ENCODE data around the gene TCAP.

Gene TCAP

GRCh38 chr17:39667262-39667944 is 2.3 kb downstream of the TCAP start:
- DNase-seq (ENCODE audit: low read depth in 2 of 2), result no peak

GRCh38 chr17:39667945-39668924 is 3.1 kb downstream of the TCAP start, which contains the start of gene PNMT:
Gene PNMT, plus strand, starts transcription at chr17:39668453. Its CDS starts 23 bp downstream, at chr17:39668476.
- DNase-seq (ENCODE audit: low read depth in 2 of 2), result peak in 1 of 2 donors; percentile 19

- DNase-seq (ENCODE audit: low read depth in 2 of 2), result no peak
Measured at GRCh38 chr17:39669897-39670735, 5.0 kb downstream of the TCAP start.

DNA sequence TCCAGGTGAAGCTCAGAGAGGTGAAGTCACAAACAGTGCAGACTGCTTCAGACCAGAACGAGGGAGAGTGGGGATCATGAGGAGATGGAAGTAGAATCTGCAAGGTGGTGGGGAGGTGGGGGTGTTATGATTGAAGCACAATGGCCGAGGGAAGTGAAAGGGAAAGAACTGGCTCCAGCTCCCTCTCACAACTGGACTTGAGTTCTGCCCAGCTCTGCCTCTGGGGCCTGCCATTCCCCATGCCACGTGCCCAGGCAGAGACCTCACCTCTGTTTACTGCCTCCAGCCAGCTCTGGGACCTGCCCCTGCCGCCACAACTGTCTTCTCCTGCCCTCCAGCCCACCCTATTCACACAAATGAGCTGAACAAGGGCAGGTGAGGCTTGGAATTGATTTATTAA is 5.6 kb downstream of the TCAP start:
- no peak for DNase-seq (ENCODE audit: low read depth in 2 of 2)

DNA sequence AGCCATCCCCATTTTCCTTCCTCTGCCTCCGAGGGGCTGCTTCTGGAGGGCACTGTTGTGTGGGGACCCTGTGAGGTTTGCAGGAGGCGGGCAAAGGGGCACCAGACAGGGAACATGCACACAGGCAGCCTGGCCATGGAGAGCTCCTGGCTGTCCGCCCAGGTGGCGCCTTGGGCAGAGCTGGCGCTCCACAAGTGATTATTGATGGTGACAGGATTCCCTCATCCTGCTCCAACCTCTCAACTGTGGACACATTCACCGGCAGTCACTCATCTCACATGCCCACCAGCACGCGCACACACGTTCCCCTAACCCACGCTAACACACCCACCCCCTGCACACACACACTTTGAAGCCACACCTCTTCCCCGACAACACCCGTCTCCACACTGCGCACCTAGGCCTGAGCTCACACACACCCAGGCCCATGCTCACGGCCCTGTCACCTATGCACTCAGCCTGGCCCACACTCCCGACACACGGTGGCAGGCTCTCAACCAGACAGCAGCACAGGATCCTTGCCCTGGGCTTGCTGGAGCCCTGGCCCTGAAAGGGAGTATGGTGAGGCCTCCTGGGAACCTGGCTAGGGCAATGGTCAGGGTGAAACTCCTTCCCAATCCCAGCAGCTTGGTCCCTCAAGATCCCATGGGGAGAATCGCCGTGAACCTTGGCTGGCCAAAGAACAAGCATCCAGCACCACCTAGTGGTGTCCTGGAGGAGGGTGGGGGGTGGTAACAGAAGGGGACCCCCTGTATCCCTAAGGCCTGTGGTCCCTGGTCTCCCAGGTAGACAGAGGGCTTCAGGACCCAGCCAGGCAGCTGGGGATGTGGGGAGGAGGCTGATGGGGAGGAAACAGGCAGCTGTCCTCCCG is 6.7 kb downstream of the TCAP start:
- DNase-seq (ENCODE audit: low read depth in 2 of 2), result no peak

GRCh38 chr17:39672522-39673334 is 7.6 kb downstream of the TCAP start:
- DNase-seq (ENCODE audit: low read depth in 2 of 2), result no peak

DNA sequence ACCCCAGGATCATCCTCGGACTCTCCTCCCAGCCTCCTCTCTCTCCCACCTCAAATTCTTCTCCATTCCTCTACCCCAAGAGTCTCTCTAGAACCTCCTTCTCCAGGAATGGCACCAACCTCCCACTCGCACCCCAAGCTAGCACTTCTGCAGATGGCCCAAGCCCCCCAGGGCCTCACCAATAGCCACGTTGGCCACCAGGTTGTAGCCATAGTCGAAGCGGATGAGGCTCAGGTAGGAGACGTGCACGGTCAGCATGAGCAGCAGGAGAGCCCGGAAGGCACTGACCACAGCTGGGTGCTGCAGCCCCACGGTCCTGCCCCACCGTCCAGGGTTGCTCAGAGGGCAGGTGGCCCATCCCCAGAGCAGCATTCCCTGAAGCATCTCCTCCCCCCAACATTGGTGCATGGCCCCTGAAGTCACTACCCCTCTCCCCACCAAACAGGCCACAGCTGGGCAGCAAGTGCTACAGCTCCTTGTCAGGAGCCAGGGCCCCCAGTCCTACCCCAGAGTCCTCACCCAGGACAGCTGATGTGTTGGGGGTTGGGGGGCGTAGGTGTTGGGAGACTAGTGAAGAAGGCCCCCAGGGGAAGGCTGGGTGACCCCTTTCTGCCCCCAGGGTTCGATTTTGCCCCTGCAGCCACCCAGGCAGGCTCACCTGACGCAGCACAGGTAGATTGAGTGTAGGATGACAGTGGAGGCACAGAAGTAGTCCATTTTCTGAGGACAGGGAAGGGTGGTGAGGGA is 8.4 kb downstream of the TCAP start:
- no peak for DNase-seq (ENCODE audit: low read depth in 2 of 2)

- DNase-seq (ENCODE audit: low read depth in 2 of 2), result no peak
Measured at GRCh38 chr17:39674179-39674578, 9.0 kb downstream of the TCAP start.

DNA sequence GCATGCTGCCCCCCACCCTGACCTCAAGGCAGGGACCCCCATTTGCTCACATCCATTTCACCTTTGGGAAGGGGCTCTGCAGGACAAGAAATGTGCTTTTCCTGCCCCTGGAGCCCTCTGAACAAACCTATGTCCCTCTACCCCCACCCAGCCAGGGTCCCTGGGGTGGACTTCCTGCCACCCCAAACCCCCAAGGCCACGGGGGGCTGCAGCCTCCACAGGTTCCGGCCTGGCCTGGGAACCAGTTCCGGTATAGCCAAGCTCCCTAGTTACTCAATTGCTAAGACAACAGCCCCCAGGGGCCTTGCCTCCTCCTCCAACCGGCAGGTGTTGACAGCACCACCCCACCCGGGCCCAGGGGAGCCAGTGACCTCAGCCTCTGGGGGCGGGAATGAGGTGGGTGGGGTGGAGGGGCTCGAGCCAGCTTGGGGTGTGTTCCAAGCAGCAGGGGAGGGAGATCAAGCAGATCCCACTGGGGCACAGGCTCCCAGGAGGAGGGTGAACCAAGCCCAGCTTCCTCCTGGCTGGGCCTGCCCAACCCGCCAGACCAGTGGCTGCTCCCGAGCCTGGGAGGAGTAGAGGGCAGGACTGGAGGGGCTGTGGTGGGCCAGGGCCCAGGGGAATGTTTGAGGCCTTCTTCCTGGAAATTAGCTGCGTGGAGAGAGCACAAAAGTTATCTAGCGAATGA is 9.7 kb downstream of the TCAP start:
- no peak for DNase-seq (ENCODE audit: low read depth in 2 of 2)

DNA sequence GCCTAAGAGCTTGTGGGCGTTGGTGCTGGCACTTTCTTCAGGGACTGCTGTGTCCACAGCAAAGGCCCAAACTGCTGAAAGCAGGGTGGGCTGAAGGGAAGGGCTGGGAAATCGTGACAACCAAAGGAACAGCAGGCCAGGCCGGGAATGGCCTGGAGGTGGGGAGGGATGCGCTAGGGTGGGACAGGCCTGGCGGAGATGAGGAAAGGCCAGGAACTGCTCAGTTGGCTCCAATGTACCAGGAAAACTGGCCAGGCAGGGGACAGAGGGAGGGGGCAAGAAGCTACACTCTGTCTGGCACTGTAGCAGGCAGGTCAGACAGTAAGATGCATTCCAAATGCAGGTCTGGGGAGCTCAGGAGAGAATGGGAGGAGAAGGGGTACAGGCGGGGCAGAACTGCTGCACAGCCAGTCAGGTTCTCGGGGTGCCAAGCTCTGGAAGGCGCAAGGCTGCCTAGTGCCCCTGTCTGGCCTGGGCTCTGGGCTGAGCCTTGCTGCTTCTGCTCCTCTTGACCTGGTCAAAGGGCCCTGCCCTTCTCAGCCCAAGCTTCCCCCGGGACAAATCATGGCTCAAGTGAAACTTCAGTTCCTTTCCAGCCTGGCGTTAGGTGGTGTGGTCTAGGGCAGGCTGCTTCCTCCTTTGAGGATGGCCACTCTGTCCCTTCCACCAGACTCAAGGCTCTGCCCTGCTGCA is 10.4 kb downstream of the TCAP start:
- no peak for DNase-seq (ENCODE audit: low read depth in 2 of 2)

GRCh38 chr17:39676198-39676819 is 11.2 kb downstream of the TCAP start:
- DNase-seq (ENCODE audit: low read depth in 2 of 2), result peak in 1 of 2 donors; percentile 20

DNA sequence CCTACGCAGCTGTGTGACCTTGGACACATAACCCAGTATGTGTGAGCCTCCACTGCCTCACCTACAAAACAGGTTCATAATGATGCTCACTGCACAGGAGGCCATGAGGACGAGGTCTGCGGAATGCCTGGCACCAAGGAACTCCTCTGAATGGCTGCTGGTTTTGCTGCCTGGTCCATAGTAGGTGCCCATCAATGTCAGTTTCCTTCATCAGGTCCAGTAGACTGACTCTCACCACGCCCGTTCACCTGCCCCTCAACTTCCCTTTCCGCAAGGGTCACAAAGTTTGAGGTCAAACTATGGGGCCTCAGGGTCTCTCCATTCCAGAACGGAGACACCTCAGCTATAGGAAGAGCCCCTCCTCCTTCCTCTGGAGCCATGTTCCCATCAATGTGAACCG is 11.9 kb downstream of the TCAP start:
- no peak for DNase-seq (ENCODE audit: low read depth in 2 of 2)

- DNase-seq (ENCODE audit: low read depth in 2 of 2), result no peak
Measured at GRCh38 chr17:39677542-39678339, 12.6 kb downstream of the TCAP start.

GRCh38 chr17:39678340-39679116 is 13.4 kb downstream of the TCAP start:
- no peak for DNase-seq (ENCODE audit: low read depth in 2 of 2)

DNA sequence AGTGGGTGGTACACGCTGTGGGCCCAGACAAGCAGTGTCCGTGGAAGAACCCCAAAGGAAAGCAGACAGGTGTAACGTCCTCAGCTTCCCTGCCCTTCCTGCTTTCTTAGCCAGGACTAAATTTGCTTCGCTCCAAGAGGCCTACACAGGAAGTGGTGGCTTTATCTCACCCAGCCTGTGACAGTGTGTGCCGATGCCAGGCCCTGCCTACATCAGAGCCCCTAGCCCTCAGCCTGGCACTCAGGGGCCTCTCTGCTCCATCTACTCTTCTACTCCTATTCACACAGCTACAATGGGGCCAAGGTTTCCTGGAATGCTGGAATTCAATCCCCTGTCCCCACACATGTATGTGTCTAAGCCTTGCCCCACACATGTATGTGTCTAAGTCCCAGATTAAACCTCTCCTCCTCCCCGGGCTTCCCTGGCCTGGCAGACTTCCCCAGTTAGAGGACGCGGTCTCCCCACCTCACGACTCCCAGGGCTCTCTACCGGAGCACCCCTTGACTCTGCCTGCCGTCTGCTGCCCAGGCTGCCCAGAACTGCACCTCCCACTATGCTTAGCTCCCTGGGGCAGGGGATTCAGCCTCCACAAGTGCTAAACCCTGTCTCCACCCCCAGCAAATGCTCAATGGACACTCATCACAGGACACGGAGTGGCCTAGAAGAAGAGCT is 14.5 kb downstream of the TCAP start:
- DNase-seq (ENCODE audit: low read depth in 2 of 2), result peak in 1 of 2 donors; percentile 12

Measured in stimulated activated CD8-positive, alpha-beta memory T cell treated with anti-CD3 and anti-CD28 coated beads, Interleukin-15, amount 100 ng/mL, for 4 hours (primary cell).